PC-9 (cell line): ENCODE results near the gene CAMTA1. TPM values are rescaled to one million over a fixed set of nuclear protein-coding genes. Genes with fewer than 3 reads are reported as not detected.

ENCODE experiments used
- BruUV-seq: library from RNA; stranded (reverse); fragments of 400-500 nt; replicated peaks from 2 replicates; lab custom pipeline; 2021; lab: Mats Ljungman, UMichigan
- CTCF ChIA-PET: fragments of 300-600 bp; sonication (Branson Sonifier 250); formaldehyde crosslinking; loops from one replicate; lab custom pipeline; 2022; ENCODE audit warnings: antibody characterized with exemption; lab: Charles Lee
- POLR2A ChIA-PET: fragments of 300-600 bp; sonication (Branson Sonifier 250); formaldehyde crosslinking; loops from one replicate; lab custom pipeline; 2022; ENCODE audit warnings: antibody characterized with exemption; ENCODE audit not compliant: unreplicated experiment; lab: Charles Lee
- DNase-seq, 2 experiments: peaks; one replicate each; pipeline versions ENCODE4 v3.0.0 to v3.0.0-alpha.2; 2015 to 2022; ENCODE audit warnings: mixed read lengths in 1 of 2
- H2AFZ ChIP-seq: fragments of 200-600 bp; sonication (generic); 2 replicates; pipeline ENCODE4 v1.8.1; 2017; ENCODE audit warnings: antibody characterized with exemption
- H3F3A ChIP-seq: fragments of 200-600 bp; sonication (generic); 2 replicates; pipeline ENCODE4 v1.8.1; 2017; ENCODE audit warnings: antibody characterized with exemption, mild to moderate bottlenecking, low read depth; ENCODE audit not compliant: insufficient read depth
- H3K27ac ChIP-seq: fragments of 200-600 bp; sonication (generic); 2 replicates; pipeline ENCODE4 v1.6.1; 2016; ENCODE audit warnings: mixed run types
- H3K27me3 ChIP-seq: fragments of 200-600 bp; sonication (generic); 2 replicates; pipeline ENCODE4 v1.6.1; 2016; ENCODE audit warnings: low read depth, mixed run types; ENCODE audit not compliant: insufficient read depth
- H3K36me3 ChIP-seq: fragments of 200-600 bp; sonication (generic); 2 replicates; pipeline ENCODE4 v1.6.1; 2016; ENCODE audit warnings: low read depth, mixed run types
- H3K4me1 ChIP-seq: fragments of 200-600 bp; sonication (generic); replicated peaks from 2 replicates; pipeline ENCODE4 v1.6.1; 2016; ENCODE audit warnings: mixed run types; ENCODE audit not compliant: insufficient read depth
- H3K4me2 ChIP-seq: fragments of 200-600 bp; sonication (generic); 2 replicates; pipeline ENCODE4 v1.6.1; 2017; ENCODE audit warnings: mixed run types
- H3K4me3 ChIP-seq: fragments of 200-600 bp; sonication (generic); 2 replicates; pipeline ENCODE4 v1.6.1; 2016; ENCODE audit warnings: mixed run types
- H3K79me2 ChIP-seq: fragments of 200-600 bp; sonication (generic); 2 replicates; pipeline ENCODE4 v1.6.1; 2017; ENCODE audit warnings: low read depth, mixed run types
- H3K9me2 ChIP-seq: fragments of 200-600 bp; sonication (generic); 2 replicates; pipeline ENCODE4 v1.8.1; 2017; ENCODE audit warnings: mild to moderate bottlenecking; ENCODE audit not compliant: insufficient read depth
- H3K9me3 ChIP-seq: fragments of 200-600 bp; sonication (generic); 2 replicates; pipeline ENCODE4 v1.8.1; 2016; ENCODE audit warnings: low read depth; ENCODE audit not compliant: insufficient read depth
- H4K20me1 ChIP-seq: fragments of 200-600 bp; sonication (generic); 2 replicates; pipeline ENCODE4 v1.8.1; 2017; ENCODE audit not compliant: insufficient read depth
- CTCF ChIP-seq: fragments of 200-600 bp; sonication (generic); conservative IDR thresholded peaks from 2 replicates; pipeline ENCODE4 v1.6.1; 2017; ENCODE audit warnings: mixed run types, antibody characterized with exemption, mild to moderate bottlenecking, moderate library complexity
- EZH2 ChIP-seq: fragments of 200-600 bp; sonication (generic); IDR thresholded peaks from 2 replicates; pipeline ENCODE4 v1.8.0; 2017; ENCODE audit warnings: antibody characterized with exemption, low read depth
- intact Hi-C: fragments of 100-400 bp; cut with micrococcal nuclease; formaldehyde crosslinking; loops from one replicate; pipeline ENCODE4 v1.10.0; 2022; ENCODE audit not compliant: unreplicated experiment
- total RNA-seq: library from RNA; stranded (reverse); gene quantifications from 2 replicates; pipeline ENCODE4 v1.2.3, GENCODE V29; 2021

Gene CAMTA1
- total RNA-seq, 1 experiment from 2014 or later = 72.3 TPM

- Histone ChIP-seq H3K4me1 (no peaks in the 10 kb centered on the region), H3F3A (no peaks in the 10 kb centered on the region), H3K27ac (no peak overlapping the region), H3K9me3 (no peaks in the 10 kb centered on the region), H2AFZ (no peak overlapping the region), H3K79me2 (no peaks in the 10 kb centered on the region), H3K36me3 (no peaks in the 10 kb centered on the region), H3K9me2 (no peaks in the 10 kb centered on the region), H3K4me3 (no peak overlapping the region), H3K4me2 (no peak overlapping the region), H4K20me1 (no peaks in the 10 kb centered on the region), H3K27me3 (peaks cover 21% of the 10 kb centered on the region)
- POLR2A ChIA-PET = no interaction called here
- intact Hi-C loops = no loop called here
- no TSS peak for BruUV-seq
- no peak for TF ChIP-seq EZH2
- no peak for TF ChIP-seq CTCF
- CTCF ChIA-PET = no interaction called here
- no peak for DNase-seq
These were observed 507.6 kb downstream of the CAMTA1 start for GRCh38 chr1:7292714-7293419.

DNA sequence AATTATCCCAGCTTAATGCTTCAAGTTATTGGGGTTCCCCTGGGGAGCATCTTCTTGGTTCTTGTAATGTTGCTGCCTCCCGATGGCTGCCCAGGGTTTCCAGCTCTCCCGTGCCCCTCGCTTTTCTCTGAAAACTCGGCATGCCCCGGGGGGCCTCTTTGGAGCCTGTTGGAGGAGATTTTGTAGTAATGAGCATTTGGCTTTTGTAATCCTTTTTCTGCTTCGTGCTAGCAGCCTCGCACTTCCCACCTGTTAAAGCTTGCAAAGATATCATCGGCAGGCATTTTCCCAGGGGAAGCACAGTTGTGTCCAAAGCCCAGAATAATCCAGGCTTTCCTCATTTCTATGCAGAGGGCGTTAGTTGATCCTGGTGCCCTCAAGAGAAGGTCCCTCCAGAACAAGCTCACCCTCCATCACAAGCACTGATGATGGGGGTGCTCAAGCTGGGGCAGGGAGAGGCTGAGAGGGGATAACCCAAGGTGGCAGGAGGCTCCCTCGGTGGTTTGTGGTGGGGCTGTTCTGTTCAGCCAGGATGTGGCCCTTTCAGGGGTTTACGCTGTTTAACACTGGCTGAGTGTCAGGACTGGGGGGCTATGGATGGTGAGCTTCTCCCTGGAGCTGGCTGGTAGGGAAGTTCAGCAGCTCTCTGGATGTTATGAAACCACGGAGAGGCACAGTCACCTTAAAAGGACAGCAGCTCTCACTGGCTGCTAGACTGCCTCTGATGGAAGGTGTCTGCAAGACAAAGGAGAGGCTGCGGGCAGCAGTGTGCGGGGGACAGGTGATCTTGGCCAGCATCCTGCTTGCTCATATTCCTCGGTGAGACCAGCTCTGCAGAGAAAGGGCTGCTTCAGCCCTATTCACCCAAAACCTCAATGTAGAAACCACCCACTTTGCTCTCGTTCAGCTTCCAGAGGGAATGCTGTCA lies 508.7 kb downstream of the CAMTA1 start:
- Histone ChIP-seq H3F3A (no peaks in the 10 kb centered on the region), H3K4me2 (no peak overlapping the region), H4K20me1 (no peaks in the 10 kb centered on the region), H3K9me2 (no peaks in the 10 kb centered on the region), H3K79me2 (no peaks in the 10 kb centered on the region), H3K4me1 (no peaks in the 10 kb centered on the region), H2AFZ (no peak overlapping the region), H3K27me3 (peaks cover 21% of the 10 kb centered on the region), H3K27ac (no peak overlapping the region), H3K4me3 (no peak overlapping the region), H3K9me3 (no peaks in the 10 kb centered on the region), H3K36me3 (no peaks in the 10 kb centered on the region)
- TF ChIP-seq EZH2 (no peak), CTCF (no peak)
- POLR2A ChIA-PET = no interaction called here
- CTCF ChIA-PET = no interaction called here
- no TSS peak for BruUV-seq
- DNase-seq = no peak
- intact Hi-C loops = no loop called here

DNA sequence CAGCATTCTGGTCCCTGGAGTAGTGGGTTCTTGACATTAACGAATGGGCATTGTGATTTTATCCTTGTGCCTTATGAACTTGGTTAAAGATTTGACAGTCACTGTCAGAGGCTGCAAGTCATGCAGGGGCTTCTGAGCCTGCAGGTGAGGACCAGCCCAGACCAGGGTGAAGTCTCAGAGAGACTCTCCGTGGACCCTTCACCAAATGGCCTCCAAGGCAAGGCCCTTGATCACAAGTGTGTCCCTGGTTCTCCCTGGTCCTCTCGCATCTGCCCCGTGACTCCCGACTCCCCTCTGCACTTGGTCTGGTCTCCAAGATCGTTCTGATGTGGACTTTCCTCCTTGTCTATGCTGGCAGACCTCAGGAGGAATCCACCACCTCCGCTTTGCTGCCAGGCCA lies 509.4 kb downstream of the CAMTA1 start:
- Histone ChIP-seq H3K4me1 (no peaks in the 10 kb centered on the region), H3K27me3 (peaks cover 23% of the 10 kb centered on the region), H3K4me3 (no peak overlapping the region), H3K36me3 (no peaks in the 10 kb centered on the region), H3F3A (no peaks in the 10 kb centered on the region), H3K79me2 (no peaks in the 10 kb centered on the region), H2AFZ (no peak overlapping the region), H4K20me1 (no peaks in the 10 kb centered on the region), H3K27ac (no peak overlapping the region), H3K9me3 (no peaks in the 10 kb centered on the region), H3K9me2 (no peaks in the 10 kb centered on the region), H3K4me2 (no peak overlapping the region)
- DNase-seq = no peak
- intact Hi-C loops = no loop called here
- no TSS peak for BruUV-seq
- ChIA-PET POLR2A (no interaction called here), CTCF (no interaction called here)
- no peak for TF ChIP-seq EZH2
- no peak for TF ChIP-seq CTCF
